ENCODE results near the gene MPPED2.

Gene MPPED2

GRCh38 chr11:30487200-30487898 lies 98.8 kb downstream of the MPPED2 start:
- DNase-seq (ENCODE audit: low read depth in 2 of 2), result no peak

- DNase-seq (ENCODE audit: low read depth in 2 of 2), result no peak
These were observed 100.4 kb downstream of the MPPED2 start for GRCh38 chr11:30485756-30486155.

- no peak for DNase-seq (ENCODE audit: low read depth in 2 of 2)
These were observed 100.9 kb downstream of the MPPED2 start for GRCh38 chr11:30485222-30485621.

GRCh38 chr11:30483056-30483455 lies 103.1 kb downstream of the MPPED2 start:
- no peak for DNase-seq (ENCODE audit: low read depth in 2 of 2)

GRCh38 chr11:30481796-30482195 lies 104.4 kb downstream of the MPPED2 start:
- DNase-seq (ENCODE audit: low read depth in 2 of 2), result no peak

GRCh38 chr11:30481330-30481729 lies 104.8 kb downstream of the MPPED2 start:
- no peak for DNase-seq (ENCODE audit: low read depth in 2 of 2)

- DNase-seq (ENCODE audit: low read depth in 2 of 2), result no peak
These were observed 106.3 kb downstream of the MPPED2 start for GRCh38 chr11:30479899-30480298.

- no peak for DNase-seq (ENCODE audit: low read depth in 2 of 2)
These were observed 107.2 kb downstream of the MPPED2 start for GRCh38 chr11:30478923-30479322.

- DNase-seq (ENCODE audit: low read depth in 2 of 2), result no peak
These were observed 109.1 kb downstream of the MPPED2 start for GRCh38 chr11:30477061-30477460.

- DNase-seq (ENCODE audit: low read depth in 2 of 2), result no peak
These were observed 111.8 kb downstream of the MPPED2 start for GRCh38 chr11:30474151-30474954.

- no peak for DNase-seq (ENCODE audit: low read depth in 2 of 2)
These were observed 114.9 kb downstream of the MPPED2 start for GRCh38 chr11:30471244-30471643.

GRCh38 chr11:30468881-30469280 lies 117.3 kb downstream of the MPPED2 start:
- DNase-seq (ENCODE audit: low read depth in 2 of 2), result no peak

GRCh38 chr11:30467176-30467575 lies 119.0 kb downstream of the MPPED2 start:
- DNase-seq (ENCODE audit: low read depth in 2 of 2), result no peak

- DNase-seq (ENCODE audit: low read depth in 2 of 2), result no peak
These were observed 120.5 kb downstream of the MPPED2 start for GRCh38 chr11:30465623-30466022.

- DNase-seq (ENCODE audit: low read depth in 2 of 2), result no peak
These were observed 121.0 kb downstream of the MPPED2 start for GRCh38 chr11:30465192-30465591.

GRCh38 chr11:30463266-30463665 lies 122.9 kb downstream of the MPPED2 start:
- DNase-seq (ENCODE audit: low read depth in 2 of 2), result no peak

GRCh38 chr11:30462421-30462820 lies 123.7 kb downstream of the MPPED2 start:
- no peak for DNase-seq (ENCODE audit: low read depth in 2 of 2)

- DNase-seq (ENCODE audit: low read depth in 2 of 2), result no peak
These were observed 126.3 kb downstream of the MPPED2 start for GRCh38 chr11:30459821-30460220.

- no peak for DNase-seq (ENCODE audit: low read depth in 2 of 2)
These were observed 126.8 kb downstream of the MPPED2 start for GRCh38 chr11:30459306-30459705.

- DNase-seq (ENCODE audit: low read depth in 2 of 2), result no peak
These were observed 127.6 kb downstream of the MPPED2 start for GRCh38 chr11:30458541-30458940.

- DNase-seq (ENCODE audit: low read depth in 2 of 2), result no peak
These were observed 129.1 kb downstream of the MPPED2 start for GRCh38 chr11:30457087-30457486.

- no peak for DNase-seq (ENCODE audit: low read depth in 2 of 2)
These were observed 131.1 kb downstream of the MPPED2 start for GRCh38 chr11:30455025-30455424.

GRCh38 chr11:30454541-30454940 lies 131.6 kb downstream of the MPPED2 start:
- DNase-seq (ENCODE audit: low read depth in 2 of 2), result no peak
